ENCODE results near the gene ENTPD6. TPM values are rescaled to one million over a fixed set of nuclear protein-coding genes. Genes with fewer than 3 reads are reported as not detected.

ENTPD6 gene
- total and polyA plus RNA-seq, 9 donors: 34.9 to 73.8 (median 47.1) TPM

DNA sequence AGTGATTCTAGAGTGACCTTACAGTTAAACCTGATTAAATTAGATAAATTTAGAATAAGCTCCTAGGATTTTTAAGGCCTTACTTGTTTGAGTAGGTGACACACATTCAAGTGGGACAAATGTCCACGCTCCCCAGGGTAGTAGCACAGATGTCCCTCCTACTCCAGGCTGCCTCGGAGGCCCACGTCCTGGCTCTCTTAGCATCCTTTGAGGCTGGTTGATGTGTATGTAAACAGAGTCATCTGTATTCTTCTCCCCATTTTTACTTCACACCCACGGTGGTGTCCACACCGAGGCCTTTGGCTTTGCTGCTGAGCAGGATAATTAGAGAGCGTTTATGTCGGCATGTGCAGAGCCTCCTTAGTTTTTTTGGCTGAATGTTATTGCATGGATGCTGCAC lies 15.8 kb downstream of the ENTPD6 start:
- DNase-seq: no peak
- H3K27me3 ChIP-seq: no peaks in the 10 kb centered on the region
- WGBS, 3 donors: 75 to 92% (median 80%) methylated on average over 7 of the region's 7 CpGs
- H3K36me3 ChIP-seq: no peaks in the 10 kb centered on the region
- no peaks in the 10 kb centered on the region for H3K9me3 ChIP-seq
- H3K27ac ChIP-seq: no peak overlapping the region
- intact Hi-C loops (cut with DNase I): no loop called here
- no peak overlapping the region for H3K4me3 ChIP-seq
- TF ChIP-seq, protein P1, sequence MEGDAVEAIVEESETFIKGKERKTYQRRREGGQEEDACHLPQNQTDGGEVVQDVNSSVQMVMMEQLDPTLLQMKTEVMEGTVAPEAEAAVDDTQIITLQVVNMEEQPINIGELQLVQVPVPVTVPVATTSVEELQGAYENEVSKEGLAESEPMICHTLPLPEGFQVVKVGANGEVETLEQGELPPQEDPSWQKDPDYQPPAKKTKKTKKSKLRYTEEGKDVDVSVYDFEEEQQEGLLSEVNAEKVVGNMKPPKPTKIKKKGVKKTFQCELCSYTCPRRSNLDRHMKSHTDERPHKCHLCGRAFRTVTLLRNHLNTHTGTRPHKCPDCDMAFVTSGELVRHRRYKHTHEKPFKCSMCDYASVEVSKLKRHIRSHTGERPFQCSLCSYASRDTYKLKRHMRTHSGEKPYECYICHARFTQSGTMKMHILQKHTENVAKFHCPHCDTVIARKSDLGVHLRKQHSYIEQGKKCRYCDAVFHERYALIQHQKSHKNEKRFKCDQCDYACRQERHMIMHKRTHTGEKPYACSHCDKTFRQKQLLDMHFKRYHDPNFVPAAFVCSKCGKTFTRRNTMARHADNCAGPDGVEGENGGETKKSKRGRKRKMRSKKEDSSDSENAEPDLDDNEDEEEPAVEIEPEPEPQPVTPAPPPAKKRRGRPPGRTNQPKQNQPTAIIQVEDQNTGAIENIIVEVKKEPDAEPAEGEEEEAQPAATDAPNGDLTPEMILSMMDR (IDR thresholded peaks at IDR 0.05): no peak
- TF ChIP-seq POLR2A (IDR thresholded peaks at IDR 0.05) (no peak), EP300 (IDR thresholded peaks at IDR 0.05) (no peak)
- H3K4me1 ChIP-seq (ENCODE audit: insufficient read depth): no peaks in the 10 kb centered on the region

GRCh38 chr20:25212242-25212641 lies 16.7 kb downstream of the ENTPD6 start:
- Histone ChIP-seq H3K36me3 (no peaks in the 10 kb centered on the region), H3K9me3 (no peaks in the 10 kb centered on the region), H3K27me3 (no peaks in the 10 kb centered on the region), H3K27ac (no peak overlapping the region), H3K4me3 (no peak overlapping the region), H3K4me1 (ENCODE audit: insufficient read depth) (peaks cover 2% of the 10 kb centered on the region)
- TF ChIP-seq, protein P1 (IDR thresholded peaks at IDR 0.05): no peak
- TF ChIP-seq EP300 (IDR thresholded peaks at IDR 0.05): no peak
- TF ChIP-seq POLR2A (IDR thresholded peaks at IDR 0.05): no peak
- 74 to 88% (median 86%) methylated on average over 5 of the region's 5 CpGs for WGBS, 3 donors
- no peak for DNase-seq
- intact Hi-C loops (cut with DNase I): no loop called here

- 90 to 94% (median 94%) methylated on average over 21 of the region's 21 CpGs for WGBS, 3 donors
- no peak for TF ChIP-seq POLR2A (IDR thresholded peaks at IDR 0.05)
- TF ChIP-seq, protein P1 (IDR thresholded peaks at IDR 0.05): no peak
- TF ChIP-seq EP300 (IDR thresholded peaks at IDR 0.05): no peak
- DNase-seq: no peak
- intact Hi-C loops (cut with DNase I): no loop called here
- no peaks in the 10 kb centered on the region for H3K36me3 ChIP-seq
- H3K4me3 ChIP-seq: no peak overlapping the region
- H3K27ac ChIP-seq: no peak overlapping the region
- H3K27me3 ChIP-seq: no peaks in the 10 kb centered on the region
- peaks cover 2% of the 10 kb centered on the region for H3K4me1 ChIP-seq (ENCODE audit: insufficient read depth)
- no peaks in the 10 kb centered on the region for H3K9me3 ChIP-seq
Observed at GRCh38 chr20:25213566-25214425, 18.3 kb downstream of the ENTPD6 start.

DNA sequence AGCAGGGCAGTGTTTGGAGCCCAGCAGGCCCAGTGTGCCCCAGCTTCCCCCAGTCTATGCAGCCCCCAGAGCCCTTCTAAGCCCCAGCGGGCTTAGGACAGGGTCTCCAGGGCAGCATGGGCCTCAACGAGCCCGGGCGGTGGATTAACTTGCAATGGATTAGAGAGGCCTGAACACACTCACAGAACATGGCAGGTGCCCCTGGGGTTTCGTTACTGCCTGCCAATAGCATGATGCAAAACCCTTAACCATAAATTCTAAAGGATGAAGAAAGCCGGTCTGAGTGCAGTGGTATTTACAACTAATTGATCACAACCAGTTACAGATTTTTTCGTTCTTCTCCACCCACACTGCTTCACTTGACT lies 18.9 kb downstream of the ENTPD6 start:
- Histone ChIP-seq H3K9me3 (no peaks in the 10 kb centered on the region), H3K36me3 (no peaks in the 10 kb centered on the region), H3K4me3 (no peak overlapping the region), H3K27ac (no peak overlapping the region), H3K4me1 (ENCODE audit: insufficient read depth) (peaks cover 2% of the 10 kb centered on the region), H3K27me3 (no peaks in the 10 kb centered on the region)
- intact Hi-C loops (cut with DNase I): no loop called here
- no peak for DNase-seq
- WGBS, 3 donors: 76 to 88% (median 85%) methylated on average over 7 of the region's 7 CpGs
- TF ChIP-seq POLR2A (IDR thresholded peaks at IDR 0.05) (no peak), EP300 (IDR thresholded peaks at IDR 0.05) (no peak)
- TF ChIP-seq, protein P1 (IDR thresholded peaks at IDR 0.05): no peak

All from ovary (tissue), 9 donors.